Fibroblast of skin of abdomen (primary cell): ENCODE measurements around the gene MAP7.
"Not testable (repeated sequence)": the region's sequence is repeated elsewhere in the genome, so short reads cannot be mapped to it uniquely, and the experiment has no call there.

Experiments used
- DNase-seq: peaks from one replicate; pipeline ENCODE4 v3.0.0-alpha.2; 2013

MAP7 gene

GRCh38 chr6:136412410-136412809 is 137.8 kb downstream of the MAP7 start:
- DNase-seq: no peak

GRCh38 chr6:136411453-136412354 is 138.5 kb downstream of the MAP7 start:
- DNase-seq: no peak

GRCh38 chr6:136411025-136411325 is 139.2 kb downstream of the MAP7 start:
- DNase-seq: no peak

- no peak for DNase-seq
Measured at GRCh38 chr6:136410201-136411024, 139.8 kb downstream of the MAP7 start.

GRCh38 chr6:136409597-136409996 is 140.6 kb downstream of the MAP7 start:
- no peak for DNase-seq

GRCh38 chr6:136408204-136408603 is 142.0 kb downstream of the MAP7 start:
- peak; percentile 32 for DNase-seq

- DNase-seq: no peak
Measured at GRCh38 chr6:136405420-136406029, 144.7 kb downstream of the MAP7 start.

GRCh38 chr6:136404627-136405419 is 145.4 kb downstream of the MAP7 start:
- DNase-seq: no peak

- DNase-seq: no peak
Measured at GRCh38 chr6:136404007-136404406, 146.2 kb downstream of the MAP7 start.

GRCh38 chr6:136403110-136403980 is 146.9 kb downstream of the MAP7 start:
- DNase-seq: peak; percentile 93

GRCh38 chr6:136401749-136402148 is 148.5 kb downstream of the MAP7 start:
- DNase-seq: peak; percentile 73

- DNase-seq: not testable (repeated sequence)
Measured at GRCh38 chr6:136401236-136401635, 149.0 kb downstream of the MAP7 start.

- DNase-seq: no peak
Measured at GRCh38 chr6:136398453-136398852, 151.8 kb downstream of the MAP7 start.

- no peak for DNase-seq
Measured at GRCh38 chr6:136396908-136397307, 153.3 kb downstream of the MAP7 start.

- not testable (repeated sequence) for DNase-seq
Measured at GRCh38 chr6:136390959-136391358, 159.3 kb downstream of the MAP7 start.

- no peak for DNase-seq
Measured at GRCh38 chr6:136387316-136387715, 162.9 kb downstream of the MAP7 start.

- DNase-seq: no peak
Measured at GRCh38 chr6:136383268-136383937, 166.8 kb downstream of the MAP7 start.

- no peak for DNase-seq
Measured at GRCh38 chr6:136382676-136383252, 167.5 kb downstream of the MAP7 start.

- DNase-seq: no peak
Measured at GRCh38 chr6:136378888-136379287, 171.3 kb downstream of the MAP7 start.

- DNase-seq: not testable (repeated sequence)
Measured at GRCh38 chr6:136375836-136376235, 174.4 kb downstream of the MAP7 start.
